HG02943 (cell line): ENCODE results near the gene PLEKHO1.
"Not testable (repeated sequence)": the region's sequence is repeated elsewhere in the genome, so short reads cannot be mapped to it uniquely, and the experiment has no call there.

Experiments used
- ATAC-seq: cut with Tn5 transposase; IDR thresholded peaks from one replicate; pipeline ENCODE4 v1.9.1; 2021; ENCODE audit warnings: mild to moderate bottlenecking, low read depth, moderate library complexity; ENCODE audit not compliant: unreplicated experiment

Gene PLEKHO1

GRCh38 chr1:150149271-150150132, at the start of gene PLEKHO1:
TSS of gene PLEKHO1 (plus strand) at chr1:150149916. CDS start at chr1:150150258, 342 bp downstream.
- ATAC-seq, result no peak

- no peak for ATAC-seq
These were observed 46.7 kb upstream of the PLEKHO1 start for GRCh38 chr1:150102986-150103385.

- no peak for ATAC-seq
These were observed 43.4 kb upstream of the PLEKHO1 start for GRCh38 chr1:150106341-150106740.

GRCh38 chr1:150109586-150109985, 40.1 kb upstream of the PLEKHO1 start:
- ATAC-seq, result no peak

- no peak for ATAC-seq
These were observed 39.6 kb upstream of the PLEKHO1 start for GRCh38 chr1:150110116-150110515.

- ATAC-seq, result no peak
These were observed 38.0 kb upstream of the PLEKHO1 start for GRCh38 chr1:150111670-150112069.

GRCh38 chr1:150115121-150115520, 34.6 kb upstream of the PLEKHO1 start:
- ATAC-seq, result no peak

GRCh38 chr1:150118716-150119115, 31.0 kb upstream of the PLEKHO1 start:
- ATAC-seq, result no peak

GRCh38 chr1:150121236-150121862, 28.4 kb upstream of the PLEKHO1 start:
- ATAC-seq, result no peak

GRCh38 chr1:150126811-150127210, 22.9 kb upstream of the PLEKHO1 start:
- ATAC-seq, result no peak

- ATAC-seq, result no peak
These were observed 22.3 kb upstream of the PLEKHO1 start for GRCh38 chr1:150127464-150127863.

GRCh38 chr1:150127868-150128267, 21.8 kb upstream of the PLEKHO1 start:
- no peak for ATAC-seq

- ATAC-seq, result no peak
These were observed 17.3 kb upstream of the PLEKHO1 start for GRCh38 chr1:150132372-150132771.

- ATAC-seq, result no peak
These were observed 15.2 kb upstream of the PLEKHO1 start for GRCh38 chr1:150134537-150134936.

- ATAC-seq, result not testable (repeated sequence)
These were observed 14.3 kb upstream of the PLEKHO1 start for GRCh38 chr1:150135400-150135799.

- no peak for ATAC-seq
These were observed 11.7 kb upstream of the PLEKHO1 start for GRCh38 chr1:150138044-150138443.

- no peak for ATAC-seq
These were observed 8.3 kb upstream of the PLEKHO1 start for GRCh38 chr1:150141452-150141851.

- no peak for ATAC-seq
These were observed 7.6 kb upstream of the PLEKHO1 start for GRCh38 chr1:150142083-150142482.

- ATAC-seq, result no peak
These were observed 5.1 kb upstream of the PLEKHO1 start for GRCh38 chr1:150144606-150145005.

GRCh38 chr1:150146016-150146415, 3.7 kb upstream of the PLEKHO1 start:
- not testable (repeated sequence) for ATAC-seq

- ATAC-seq, result no peak
These were observed 2.7 kb upstream of the PLEKHO1 start for GRCh38 chr1:150146849-150147542.
